Cardiac muscle cell (in vitro differentiated cells and primary cell): Measurements from ENCODE around the gene GHRH. TPM values are rescaled to one million over a fixed set of nuclear protein-coding genes. Genes with fewer than 3 reads are reported as not detected.

Experiments
- DNase-seq, 2 donors: peaks; one replicate each; pipeline versions ENCODE4 v3.0.0 to v3.0.0-alpha.2; 2010 to 2017; ENCODE audit warnings: low read depth in 1 of 2, low spot score in 1 of 2
- H3K27ac ChIP-seq: fragments of 200-600 bp; sonication (generic); 2 replicates; pipeline ENCODE4 v1.5.1; 2016
- H3K27me3 ChIP-seq: fragments of 200-600 bp; sonication (generic); 2 replicates; pipeline ENCODE4 v1.6.0; 2016; ENCODE audit warnings: control low read depth
- H3K36me3 ChIP-seq: fragments of 200-600 bp; sonication (generic); 2 replicates; pipeline ENCODE4 v1.5.1; 2016; ENCODE audit warnings: control low read depth
- H3K4me1 ChIP-seq: fragments of 200-600 bp; sonication (generic); 2 replicates; pipeline ENCODE4 v1.8.1; 2017; ENCODE audit warnings: low read depth, mild to moderate bottlenecking, mixed run types
- H3K4me3 ChIP-seq: fragments of 200-600 bp; sonication (generic); 2 replicates; pipeline ENCODE4 v1.5.1; 2016; ENCODE audit warnings: mild to moderate bottlenecking
- H3K9me3 ChIP-seq: fragments of 200-600 bp; sonication (generic); 2 replicates; pipeline ENCODE4 v1.5.1; 2017; ENCODE audit warnings: low read depth, mild to moderate bottlenecking, control low read depth
- CTCF ChIP-seq: IDR thresholded peaks from 2 replicates; pipeline ENCODE4 v1.5.1; 2012; ENCODE audit warnings: low read depth, mild to moderate bottlenecking, low read length
- polyA plus RNA-seq: library from polyadenylated mRNA; unstranded; fragments of >200 nt; fragmentation: Nextera tagmentation; extraction: Ambion mirVana; gene quantifications from 2 replicates; pipeline ENCODE4 v1.2.1, GENCODE V29; 2016
- total RNA-seq: library from RNA; depleted of rRNA; stranded (reverse); fragments of >200 nt; gene quantifications from 2 replicates; pipeline ENCODE4 v1.2.3, GENCODE V29; 2016

GHRH gene
- total and polyA plus RNA-seq, 2 experiments from 2014 or later: 0.34 to 1.1 TPM

GRCh38 chr20:37242503-37242902 lies 19.1 kb downstream of the GHRH start:
- no peak for DNase-seq
- Histone ChIP-seq H3K27ac (no peak overlapping the region), H3K4me3 (no peak overlapping the region), H3K9me3 (no peaks in the 10 kb centered on the region), H3K27me3 (no peaks in the 10 kb centered on the region), H3K36me3 (peaks cover 41% of the 10 kb centered on the region), H3K4me1 (no peaks in the 10 kb centered on the region)
- no peak for TF ChIP-seq CTCF

- Histone ChIP-seq H3K27me3 (no peaks in the 10 kb centered on the region), H3K27ac (no peak overlapping the region), H3K4me3 (no peak overlapping the region), H3K4me1 (no peaks in the 10 kb centered on the region), H3K9me3 (no peaks in the 10 kb centered on the region), H3K36me3 (peaks cover 54% of the 10 kb centered on the region)
- DNase-seq: no peak
- no peak for TF ChIP-seq CTCF
These were observed 21.1 kb downstream of the GHRH start for GRCh38 chr20:37240337-37241067.

- no peak for DNase-seq
- peaks cover 59% of the 10 kb centered on the region for H3K36me3 ChIP-seq
- H3K27me3 ChIP-seq: no peaks in the 10 kb centered on the region
- peaks cover 3% of the 10 kb centered on the region for H3K4me1 ChIP-seq
- no peak overlapping the region for H3K4me3 ChIP-seq
- no peak for TF ChIP-seq CTCF
- no peak overlapping the region for H3K27ac ChIP-seq
- H3K9me3 ChIP-seq: no peaks in the 10 kb centered on the region
These were observed 22.6 kb downstream of the GHRH start for GRCh38 chr20:37238935-37239451.

GRCh38 chr20:37238426-37238825 lies 23.2 kb downstream of the GHRH start:
- Histone ChIP-seq H3K27ac (no peak overlapping the region), H3K27me3 (no peaks in the 10 kb centered on the region), H3K4me3 (no peak overlapping the region), H3K4me1 (peaks cover 3% of the 10 kb centered on the region), H3K9me3 (no peaks in the 10 kb centered on the region), H3K36me3 (peaks cover 65% of the 10 kb centered on the region)
- no peak for DNase-seq
- no peak for TF ChIP-seq CTCF

- DNase-seq: no peak
- Histone ChIP-seq H3K36me3 (peaks cover 67% of the 10 kb centered on the region), H3K27me3 (no peaks in the 10 kb centered on the region), H3K4me1 (peaks cover 3% of the 10 kb centered on the region), H3K9me3 (no peaks in the 10 kb centered on the region), H3K4me3 (no peak overlapping the region), H3K27ac (no peak overlapping the region)
- TF ChIP-seq CTCF: no peak
These were observed 24.0 kb downstream of the GHRH start for GRCh38 chr20:37237656-37238055.
